Spleen (tissue), 13 donors: ENCODE measurements around the gene TRAF5. TPM values are rescaled to one million over a fixed set of nuclear protein-coding genes. Genes with fewer than 3 reads are reported as not detected.
A peak's percentile ranks its signal among the peaks of the same experiment; 100 is the strongest.

Experiments
- DNase-seq: peaks from one replicate; pipeline ENCODE4 v3.0.0-alpha.2; 2020
- H3K27ac ChIP-seq, 8 donors: fragments of 200-600 bp; sonication (generic) in 7 of 8; 1 replicate in 4 of 8; 2 replicates in 4 of 8; pipeline versions ENCODE4 v1.5.0 to v1.8.0; 2016 to 2021; ENCODE audit warnings: inconsistent platforms in 4 of 8, mild to moderate bottlenecking in 4 of 8, moderate library complexity in 1 of 8
- H3K27me3 ChIP-seq, 7 donors: fragments of 200-600 bp; sonication (generic) in 6 of 7; replicated peaks in 1 of 7; 1 replicate in 4 of 7; 2 replicates in 3 of 7; pipeline versions ENCODE4 v1.5.0 to v1.8.0; 2016 to 2021; ENCODE audit warnings: inconsistent platforms in 3 of 7, mild to moderate bottlenecking in 1 of 7
- H3K36me3 ChIP-seq, 6 donors: fragments of 200-600 bp; sonication (generic) in 5 of 6; 1 replicate in 4 of 6; 2 replicates in 2 of 6; pipeline versions ENCODE4 v1.5.0 to v1.8.0; 2016 to 2021; ENCODE audit warnings: inconsistent platforms in 2 of 6
- H3K4me1 ChIP-seq, 6 donors: fragments of 200-600 bp; sonication (generic) in 5 of 6; 1 replicate in 3 of 6; 2 replicates in 3 of 6; pipeline versions ENCODE4 v1.5.0 to v1.8.0; 2016 to 2021; ENCODE audit warnings: inconsistent platforms in 3 of 6
- H3K4me3 ChIP-seq, 8 donors: fragments of 200-600 bp; sonication (generic) in 7 of 8; 1 replicate in 4 of 8; 2 replicates in 4 of 8; pipeline versions ENCODE4 v1.5.0 to v1.8.0; 2016 to 2021; ENCODE audit warnings: inconsistent platforms in 4 of 8, mild to moderate bottlenecking in 4 of 8, moderate library complexity in 2 of 8
- H3K9me3 ChIP-seq, 8 donors: fragments of 200-600 bp; sonication (generic) in 7 of 8; 1 replicate in 4 of 8; 2 replicates in 4 of 8; pipeline versions ENCODE4 v1.5.0 to v1.8.0; 2016 to 2021; ENCODE audit warnings: inconsistent platforms in 4 of 8
- POLR2A ChIP-seq, 3 donors: fragments of 450-650 bp; IDR thresholded peaks; one replicate each; pipeline ENCODE4 v1.5.1; 2017; ENCODE audit warnings: antibody characterized with exemption in 3 of 3, mild to moderate bottlenecking in 1 of 3
- POLR2AphosphoS5 ChIP-seq, 3 donors: sonication (generic); formaldehyde crosslinking; IDR thresholded peaks; one replicate each; pipeline ENCODE4 v1.5.1; 2017; ENCODE audit warnings: antibody characterized with exemption in 3 of 3
- WGBS, 5 donors: extraction: QIAGEN DNeasy Blood & Tissue Kit in 3 of 5; methylation state at CpG; one replicate each; pipeline versions ENCODE4 v1.1.5 to v1.1.7; 2013 to 2018; 5-methylcytosine and 5-hydroxymethylcytosine counted together
- intact Hi-C: fragments of 100-400 bp; cut with DNase I; formaldehyde crosslinking; loops from one replicate; pipeline ENCODE4 v1.15.0; 2023; ENCODE audit warnings: low total_unique reads
- long read RNA-seq, 2 donors: transcript quantifications; one replicate each; lab custom pipeline, GENCODE V29; 2026
- polyA plus RNA-seq, 3 donors: library from polyadenylated mRNA; stranded (reverse); fragments of 200-250 nt; gene quantifications; one replicate each; pipeline ENCODE4 v1.2.1, GENCODE V29; 2013
- total RNA-seq, 7 donors: library from RNA; depleted of rRNA in 3 of 7; stranded (reverse); fragments of >200 nt in 3 of 7; fragmentation: NEBNext Ultra II Directional in 4 of 7; extraction: Animal tissue kit (Norgen Biotek cat#: 25700) in 4 of 7; gene quantifications; one replicate each; pipeline versions ENCODE4 v1.1.0 to v1.2.1, GENCODE V29; 2016 to 2021
- TF ChIP-seq, protein P1 (sequence below), 11 experiments: fragments of 200-600 bp in 7 of 11; fragments of 450-650 bp in 4 of 11; sonication (generic) in 4 of 11; IDR thresholded peaks in 8 of 11; conservative IDR thresholded peaks in 3 of 11; 1 replicate in 7 of 11; 2 replicates in 4 of 11; pipeline versions ENCODE4 v1.4.0 to v1.8.0; 2016 to 2021; ENCODE audit warnings: antibody characterized with exemption in 11 of 11, inconsistent platforms in 4 of 11, mild to moderate bottlenecking in 1 of 11
- donor health status: healthy with polysubstance abuse.
- donor health status: DM: no; HTN: no; CAD: no; lungs with moderate emphysema.
- donor health status: DM: no; HTN: no; CAD: no.
- donor health status: Bipolar disorder and iron deficiency.
- donor health status: healthy.
- donor health status: DM: no; HTN: no; CAD: no.
- donor health status: DM: yes; HTN: yes; CAD: no.

Gene TRAF5, protein sequence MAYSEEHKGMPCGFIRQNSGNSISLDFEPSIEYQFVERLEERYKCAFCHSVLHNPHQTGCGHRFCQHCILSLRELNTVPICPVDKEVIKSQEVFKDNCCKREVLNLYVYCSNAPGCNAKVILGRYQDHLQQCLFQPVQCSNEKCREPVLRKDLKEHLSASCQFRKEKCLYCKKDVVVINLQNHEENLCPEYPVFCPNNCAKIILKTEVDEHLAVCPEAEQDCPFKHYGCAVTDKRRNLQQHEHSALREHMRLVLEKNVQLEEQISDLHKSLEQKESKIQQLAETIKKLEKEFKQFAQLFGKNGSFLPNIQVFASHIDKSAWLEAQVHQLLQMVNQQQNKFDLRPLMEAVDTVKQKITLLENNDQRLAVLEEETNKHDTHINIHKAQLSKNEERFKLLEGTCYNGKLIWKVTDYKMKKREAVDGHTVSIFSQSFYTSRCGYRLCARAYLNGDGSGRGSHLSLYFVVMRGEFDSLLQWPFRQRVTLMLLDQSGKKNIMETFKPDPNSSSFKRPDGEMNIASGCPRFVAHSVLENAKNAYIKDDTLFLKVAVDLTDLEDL
- 10 to 100 TPM; 44.3 to 69.6 (median 53.6) TPM for total RNA-seq
- 10 to 100 TPM; 34.9 to 59.4 (median 39.3) TPM for polyA plus RNA-seq
- long read RNA-seq, donor 1, transcript TRAF5-205 (3 exons, 3,491 nt) = major isoform, 6 of 11 reads
- long read RNA-seq, donor 1, partial matches to known transcripts = 5 of 11 reads
- long read RNA-seq, donor 1, other reads (novel, unspliced or antisense) = 0 of 11 reads
- long read RNA-seq, donor 2, partial matches to known transcripts = 0 of 2 reads
- long read RNA-seq, donor 2, other reads (novel, unspliced or antisense) = 0 of 2 reads

GRCh38 chr1:211326528-211327345, at the start of gene TRAF5:
Gene TRAF5 (plus strand): TSS chr1:211326833. CDS start chr1:211353240, 26,407 bp downstream.
- no peaks in the 10 kb centered on the region for H3K27me3 ChIP-seq
- H3K4me3 ChIP-seq = peak within 1 kb of the TSS; percentile 65 to 92 (median 81)
- DNase-seq = peak; percentile 92
- intact Hi-C loops = loop anchor here (5.0 kb wide), 1 partner anchor 331 kb away; no protein-coding TSS in a partner anchor
- H3K9me3 ChIP-seq = no peaks in the 10 kb centered on the region
- peaks cover 0 to 5% (median 0%) of the 10 kb centered on the region in 6 donors for H3K36me3 ChIP-seq
- peak; percentile 10 to 64 (median 63) for TF ChIP-seq POLR2AphosphoS5 (IDR thresholded peaks at IDR 0.05)
- TF ChIP-seq, protein P1, sequence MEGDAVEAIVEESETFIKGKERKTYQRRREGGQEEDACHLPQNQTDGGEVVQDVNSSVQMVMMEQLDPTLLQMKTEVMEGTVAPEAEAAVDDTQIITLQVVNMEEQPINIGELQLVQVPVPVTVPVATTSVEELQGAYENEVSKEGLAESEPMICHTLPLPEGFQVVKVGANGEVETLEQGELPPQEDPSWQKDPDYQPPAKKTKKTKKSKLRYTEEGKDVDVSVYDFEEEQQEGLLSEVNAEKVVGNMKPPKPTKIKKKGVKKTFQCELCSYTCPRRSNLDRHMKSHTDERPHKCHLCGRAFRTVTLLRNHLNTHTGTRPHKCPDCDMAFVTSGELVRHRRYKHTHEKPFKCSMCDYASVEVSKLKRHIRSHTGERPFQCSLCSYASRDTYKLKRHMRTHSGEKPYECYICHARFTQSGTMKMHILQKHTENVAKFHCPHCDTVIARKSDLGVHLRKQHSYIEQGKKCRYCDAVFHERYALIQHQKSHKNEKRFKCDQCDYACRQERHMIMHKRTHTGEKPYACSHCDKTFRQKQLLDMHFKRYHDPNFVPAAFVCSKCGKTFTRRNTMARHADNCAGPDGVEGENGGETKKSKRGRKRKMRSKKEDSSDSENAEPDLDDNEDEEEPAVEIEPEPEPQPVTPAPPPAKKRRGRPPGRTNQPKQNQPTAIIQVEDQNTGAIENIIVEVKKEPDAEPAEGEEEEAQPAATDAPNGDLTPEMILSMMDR (IDR thresholded peaks at IDR 0.05 in 8 of 11, conservative IDR thresholded peaks at IDR 0.05 in 3 of 11) = no peak
- peak within 1 kb of the TSS; percentile 82 to 96 (median 90) for H3K27ac ChIP-seq
- 1% methylated on average over 15 to 91 of the region's 91 CpGs for WGBS, 5 donors
- peaks cover 31 to 76% (median 58%) of the 10 kb centered on the region in 6 donors for H3K4me1 ChIP-seq

DNA sequence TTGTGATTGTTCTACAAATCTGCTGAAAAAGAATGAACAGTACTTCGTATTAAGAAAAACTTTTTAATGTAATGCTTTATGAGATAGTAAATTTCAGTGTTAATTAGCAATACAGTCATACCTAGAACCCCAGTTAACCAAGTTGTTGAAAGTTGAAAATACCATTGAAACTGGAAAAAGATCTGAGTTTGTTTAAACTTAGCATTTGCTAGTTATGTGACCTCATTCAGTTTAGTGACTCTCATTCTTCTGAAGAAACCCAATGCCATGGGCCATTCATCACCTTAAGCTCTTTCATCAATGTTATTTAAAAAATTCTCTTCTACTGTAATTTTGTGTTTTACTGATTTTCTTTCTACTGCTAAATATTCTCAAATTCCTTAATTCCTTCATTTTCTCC, 47.3 kb upstream of the TRAF5 start:
- DNase-seq = no peak
- intact Hi-C loops = no loop called here
- H3K4me1 ChIP-seq = peaks cover 0 to 10% (median 0%) of the 10 kb centered on the region in 6 donors
- H3K9me3 ChIP-seq = no peaks in the 10 kb centered on the region
- H3K36me3 ChIP-seq = peaks cover 3 to 100% (median 72%) of the 10 kb centered on the region in 6 donors
- no peak overlapping the region for H3K4me3 ChIP-seq
- WGBS, 5 donors = 0 to 41% (median 3%) methylated on average over 1 of the region's 1 CpG
- no peaks in the 10 kb centered on the region for H3K27me3 ChIP-seq
- no peak overlapping the region for H3K27ac ChIP-seq
- TF ChIP-seq, protein P1 (IDR thresholded peaks at IDR 0.05 in 8 of 11, conservative IDR thresholded peaks at IDR 0.05 in 3 of 11) = no peak
- TF ChIP-seq POLR2AphosphoS5 (IDR thresholded peaks at IDR 0.05) (no peak), POLR2A (IDR thresholded peaks at IDR 0.05) (no peak)

DNA sequence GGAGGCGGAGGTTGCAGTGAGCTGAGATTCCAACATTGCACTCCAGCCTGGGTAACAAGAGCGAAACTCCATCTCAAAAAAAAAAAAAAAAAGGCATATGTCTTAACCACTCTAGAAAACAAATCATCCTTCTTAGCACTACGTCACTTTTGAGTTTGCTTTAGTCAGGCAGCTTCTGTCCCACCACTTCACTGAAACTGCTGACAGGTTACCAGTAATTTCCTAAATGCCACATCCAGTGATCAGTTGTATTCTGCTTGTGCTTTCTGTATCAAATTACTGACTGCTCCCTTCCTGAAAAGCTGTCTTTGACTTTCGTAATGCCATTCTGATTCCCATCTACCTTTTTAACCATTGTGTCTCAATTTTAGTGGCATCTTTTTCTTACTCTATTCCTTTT, 45.7 kb upstream of the TRAF5 start:
- TF ChIP-seq, protein P1 (IDR thresholded peaks at IDR 0.05 in 8 of 11, conservative IDR thresholded peaks at IDR 0.05 in 3 of 11) = no peak
- TF ChIP-seq POLR2A (IDR thresholded peaks at IDR 0.05) = no peak
- no peak for TF ChIP-seq POLR2AphosphoS5 (IDR thresholded peaks at IDR 0.05)
- intact Hi-C loops = no loop called here
- WGBS, 5 donors = 87 to 99% (median 93%) methylated on average over 4 of the region's 4 CpGs
- Histone ChIP-seq H3K27me3 (no peaks in the 10 kb centered on the region), H3K27ac (no peak overlapping the region), H3K4me3 (no peak overlapping the region), H3K4me1 (peaks cover 0 to 7% (median 0%) of the 10 kb centered on the region in 6 donors), H3K9me3 (no peaks in the 10 kb centered on the region), H3K36me3 (peaks cover 3 to 100% (median 72%) of the 10 kb centered on the region in 6 donors)
- no peak for DNase-seq
